Lower leg skin (tissue), 4 donors: Measurements from ENCODE around the gene CSGALNACT2. TPM values are rescaled to one million over a fixed set of nuclear protein-coding genes. Genes with fewer than 3 reads are reported as not detected.

Experiments used
- DNase-seq, 2 donors: peaks; one replicate each; pipeline ENCODE4 v3.0.0-alpha.2; 2019; ENCODE audit warnings: low spot score in 2 of 2
- H3K4me3 ChIP-seq: fragments of 200-600 bp; sonication (generic); 2 replicates; pipeline ENCODE4 v1.5.1; 2017; ENCODE audit warnings: mild to moderate bottlenecking, low read depth; ENCODE audit not compliant: poor library complexity, severe bottlenecking
- CTCF ChIP-seq, 3 donors: fragments of 450-650 bp; IDR thresholded peaks; one replicate each; pipeline ENCODE4 v1.5.1; 2016; ENCODE audit warnings: antibody characterized with exemption in 3 of 3, mild to moderate bottlenecking in 3 of 3, moderate library complexity in 2 of 3
- POLR2A ChIP-seq, 2 donors: fragments of 450-650 bp; IDR thresholded peaks; one replicate each; pipeline ENCODE4 v1.6.1; 2016 to 2017; ENCODE audit warnings: antibody characterized with exemption in 2 of 2, mild to moderate bottlenecking in 1 of 2, moderate library complexity in 1 of 2
- WGBS, 2 donors: methylation state at CpG; one replicate each; pipeline ENCODE4 v1.1.5; 2018; 5-methylcytosine and 5-hydroxymethylcytosine counted together
- intact Hi-C: fragments of 100-400 bp; cut with DNase I; formaldehyde crosslinking; loops from one replicate; pipeline ENCODE4 v1.15.0; 2023; ENCODE audit warnings: low total_unique reads
- total RNA-seq, 4 donors: library from RNA; depleted of rRNA; stranded (reverse); fragments of >200 nt; gene quantifications; one replicate each; pipeline ENCODE4 v1.1.0, GENCODE V29; 2016

The CSGALNACT2 gene
- total RNA-seq, 4 donors from 2014 or later, result 12.9 to 16.7 (median 15.4) TPM

GRCh38 chr10:43117777-43118583, 20.3 kb upstream of the CSGALNACT2 start:
- H3K4me3 ChIP-seq, result no peak overlapping the region
- TF ChIP-seq POLR2A (IDR thresholded peaks at IDR 0.05) (no peak), CTCF (IDR thresholded peaks at IDR 0.05) (no peak)
- intact Hi-C loops, result no loop called here
- no peak for DNase-seq
- WGBS, 2 donors, result 88 to 89% methylated on average over 18 of the region's 18 CpGs

GRCh38 chr10:43118631-43119415, 19.4 kb upstream of the CSGALNACT2 start:
- no peak for DNase-seq
- intact Hi-C loops, result no loop called here
- no peak for TF ChIP-seq POLR2A (IDR thresholded peaks at IDR 0.05)
- no peak for TF ChIP-seq CTCF (IDR thresholded peaks at IDR 0.05)
- 89 to 94% methylated on average over 14 to 18 of the region's 19 CpGs for whole genome bisulfite sequencing, 2 donors
- H3K4me3 ChIP-seq, result no peak overlapping the region

- DNase-seq, result peak in 1 of 2 donors; percentile 85
- no peak overlapping the region for H3K4me3 ChIP-seq
- 87 to 88% methylated on average over 30 to 31 of the region's 31 CpGs for WGBS, 2 donors
- no peak for TF ChIP-seq CTCF (IDR thresholded peaks at IDR 0.05)
- TF ChIP-seq POLR2A (IDR thresholded peaks at IDR 0.05), result no peak
- intact Hi-C loops, result no loop called here
These were observed 18.7 kb upstream of the CSGALNACT2 start for GRCh38 chr10:43119416-43120115.

GRCh38 chr10:43120116-43120928, 17.9 kb upstream of the CSGALNACT2 start:
- 74 to 85% methylated on average over 18 to 19 of the region's 19 CpGs for WGBS, 2 donors
- H3K4me3 ChIP-seq, result no peak overlapping the region
- TF ChIP-seq POLR2A (IDR thresholded peaks at IDR 0.05) (no peak), CTCF (IDR thresholded peaks at IDR 0.05) (no peak)
- intact Hi-C loops, result no loop called here
- peak in 1 of 2 donors; percentile 70 for DNase-seq

- intact Hi-C loops, result no loop called here
- 66 to 78% methylated on average over 3 of the region's 3 CpGs for WGBS, 2 donors
- TF ChIP-seq POLR2A (IDR thresholded peaks at IDR 0.05) (no peak), CTCF (IDR thresholded peaks at IDR 0.05) (no peak)
- peak in 1 of 2 donors; percentile 79 for DNase-seq
- no peak overlapping the region for H3K4me3 ChIP-seq
These were observed 17.3 kb upstream of the CSGALNACT2 start for GRCh38 chr10:43120929-43121314.
